ENCODE measurements around the gene BDKRB2.

BDKRB2 gene

DNA sequence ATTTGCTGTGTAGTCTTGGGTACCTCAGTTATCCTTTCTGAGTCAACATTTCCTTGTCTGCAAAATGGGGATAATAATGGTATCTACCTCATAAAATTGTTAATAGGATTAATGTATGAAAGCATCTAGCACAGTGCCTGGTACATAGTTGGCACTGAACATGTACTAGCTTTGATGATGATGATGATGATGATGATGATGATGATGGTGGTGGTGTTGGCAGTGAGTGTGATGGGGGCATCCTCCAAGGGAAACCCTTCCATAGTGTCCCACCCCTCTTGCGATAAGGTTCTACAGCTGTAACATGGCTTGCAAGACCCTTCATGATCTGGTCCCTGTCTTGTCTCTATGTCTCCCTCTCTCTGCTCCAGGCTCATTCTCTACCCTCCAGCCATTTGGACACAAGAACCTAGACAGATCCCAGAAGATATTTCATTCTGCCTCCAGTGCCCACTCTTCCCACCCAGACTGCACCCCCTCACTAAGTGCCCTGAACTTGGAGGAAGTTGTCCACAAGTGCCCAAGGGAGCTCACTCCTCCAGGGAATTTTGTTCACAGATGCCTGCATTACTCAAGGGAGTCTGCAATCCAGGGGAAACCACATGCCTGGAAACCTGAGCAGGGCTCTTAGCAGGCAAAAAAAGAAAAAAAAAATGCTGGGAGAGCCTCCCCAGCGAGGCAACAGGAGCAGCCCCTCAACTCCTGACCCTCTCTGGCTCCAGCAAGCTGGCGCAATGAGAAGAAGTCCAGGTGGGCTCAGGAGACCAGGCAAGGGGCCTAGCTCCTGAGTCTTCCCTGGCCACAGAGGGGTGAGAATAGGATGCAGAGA, 41.3 kb downstream of the BDKRB2 start:
- DNase-seq (ENCODE audit: low spot score): no peak

DNA sequence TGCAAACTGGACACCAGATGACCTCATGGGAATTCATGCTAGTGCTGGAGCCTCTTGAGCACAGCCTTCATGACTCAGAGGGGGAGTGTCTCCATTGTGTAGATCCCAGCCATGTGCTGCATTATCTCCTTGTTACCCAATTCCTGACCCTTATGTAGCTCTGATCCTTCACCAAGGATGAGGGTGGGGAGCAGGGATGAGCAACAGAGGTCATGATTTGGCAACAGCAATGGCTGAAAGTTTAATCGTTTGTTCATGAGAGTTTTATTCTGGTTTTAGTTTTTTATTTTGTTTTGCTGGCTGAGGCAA, 41.9 kb downstream of the BDKRB2 start:
- no peak for DNase-seq (ENCODE audit: low spot score)
- TF ChIP-seq, protein P1, sequence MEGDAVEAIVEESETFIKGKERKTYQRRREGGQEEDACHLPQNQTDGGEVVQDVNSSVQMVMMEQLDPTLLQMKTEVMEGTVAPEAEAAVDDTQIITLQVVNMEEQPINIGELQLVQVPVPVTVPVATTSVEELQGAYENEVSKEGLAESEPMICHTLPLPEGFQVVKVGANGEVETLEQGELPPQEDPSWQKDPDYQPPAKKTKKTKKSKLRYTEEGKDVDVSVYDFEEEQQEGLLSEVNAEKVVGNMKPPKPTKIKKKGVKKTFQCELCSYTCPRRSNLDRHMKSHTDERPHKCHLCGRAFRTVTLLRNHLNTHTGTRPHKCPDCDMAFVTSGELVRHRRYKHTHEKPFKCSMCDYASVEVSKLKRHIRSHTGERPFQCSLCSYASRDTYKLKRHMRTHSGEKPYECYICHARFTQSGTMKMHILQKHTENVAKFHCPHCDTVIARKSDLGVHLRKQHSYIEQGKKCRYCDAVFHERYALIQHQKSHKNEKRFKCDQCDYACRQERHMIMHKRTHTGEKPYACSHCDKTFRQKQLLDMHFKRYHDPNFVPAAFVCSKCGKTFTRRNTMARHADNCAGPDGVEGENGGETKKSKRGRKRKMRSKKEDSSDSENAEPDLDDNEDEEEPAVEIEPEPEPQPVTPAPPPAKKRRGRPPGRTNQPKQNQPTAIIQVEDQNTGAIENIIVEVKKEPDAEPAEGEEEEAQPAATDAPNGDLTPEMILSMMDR (IDR thresholded peaks at IDR 0.05; ENCODE audit: extremely low read depth, missing control alignments): no peak

More for the DNA sequence above, 41.3 kb downstream of the BDKRB2 start:
- TF ChIP-seq, protein P1 (IDR thresholded peaks at IDR 0.05; ENCODE audit: extremely low read depth, missing control alignments): no peak

DNA sequence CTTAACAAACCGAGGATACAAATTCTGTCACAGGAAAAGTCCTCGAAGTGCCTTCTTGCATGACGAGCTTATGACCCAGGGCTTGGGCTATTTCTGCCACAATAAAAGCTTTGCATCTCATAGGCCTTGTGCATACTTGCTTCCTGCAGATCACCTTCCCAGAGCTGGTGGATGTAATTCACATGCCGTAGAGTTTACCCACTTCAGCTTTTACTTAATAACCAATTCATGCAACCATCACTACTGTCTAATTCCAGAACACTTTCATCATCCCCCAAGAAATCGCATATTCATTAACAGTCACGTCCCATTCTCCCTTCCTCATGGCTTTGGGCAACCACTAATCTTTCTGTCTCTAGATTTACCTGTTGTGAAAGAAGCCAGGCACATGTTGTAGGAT, 42.4 kb downstream of the BDKRB2 start:
- DNase-seq (ENCODE audit: low spot score): no peak
- TF ChIP-seq, protein P1 (IDR thresholded peaks at IDR 0.05; ENCODE audit: extremely low read depth, missing control alignments): no peak

DNA sequence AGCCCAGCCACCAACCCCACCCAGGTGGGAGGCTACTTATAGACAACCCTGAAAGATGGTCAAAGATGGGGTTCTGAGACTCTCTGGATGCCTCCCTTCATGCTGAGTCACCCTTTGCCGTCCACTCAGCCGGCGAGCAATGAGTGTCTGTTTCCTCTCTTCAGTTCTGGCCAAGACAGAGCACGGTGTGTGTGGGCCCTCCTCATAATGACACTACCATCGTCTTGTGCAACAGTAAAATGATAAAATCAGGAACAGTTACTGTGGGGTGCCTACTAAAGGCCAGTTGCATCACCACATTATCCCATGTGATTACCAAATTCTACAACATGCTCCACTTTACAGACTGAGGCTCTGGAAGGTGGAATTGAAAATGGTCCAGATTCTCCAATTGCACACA, 44.4 kb downstream of the BDKRB2 start:
- DNase-seq (ENCODE audit: low spot score): no peak
- TF ChIP-seq, protein P1 (IDR thresholded peaks at IDR 0.05; ENCODE audit: extremely low read depth, missing control alignments): no peak

DNA sequence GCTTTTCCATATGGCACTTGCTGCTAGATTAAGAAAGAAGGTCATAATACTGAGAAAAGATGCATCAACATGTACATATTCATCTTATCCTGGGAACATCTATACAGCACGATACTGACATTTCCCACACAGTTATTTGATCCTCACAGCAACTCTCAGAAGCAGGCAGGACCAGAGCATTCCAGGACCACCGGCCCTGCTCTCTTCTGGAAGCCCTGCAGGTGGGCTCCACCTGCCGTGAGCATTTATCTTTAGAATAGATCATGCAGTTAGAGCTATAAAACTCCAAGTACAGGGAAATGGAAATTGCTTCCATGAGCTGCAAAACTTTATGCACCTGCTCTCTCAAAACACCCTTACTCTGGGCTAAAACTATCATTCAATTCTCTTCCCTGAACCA, 45.8 kb downstream of the BDKRB2 start:
- DNase-seq (ENCODE audit: low spot score): no peak
- TF ChIP-seq, protein P1 (IDR thresholded peaks at IDR 0.05; ENCODE audit: extremely low read depth, missing control alignments): no peak

DNA sequence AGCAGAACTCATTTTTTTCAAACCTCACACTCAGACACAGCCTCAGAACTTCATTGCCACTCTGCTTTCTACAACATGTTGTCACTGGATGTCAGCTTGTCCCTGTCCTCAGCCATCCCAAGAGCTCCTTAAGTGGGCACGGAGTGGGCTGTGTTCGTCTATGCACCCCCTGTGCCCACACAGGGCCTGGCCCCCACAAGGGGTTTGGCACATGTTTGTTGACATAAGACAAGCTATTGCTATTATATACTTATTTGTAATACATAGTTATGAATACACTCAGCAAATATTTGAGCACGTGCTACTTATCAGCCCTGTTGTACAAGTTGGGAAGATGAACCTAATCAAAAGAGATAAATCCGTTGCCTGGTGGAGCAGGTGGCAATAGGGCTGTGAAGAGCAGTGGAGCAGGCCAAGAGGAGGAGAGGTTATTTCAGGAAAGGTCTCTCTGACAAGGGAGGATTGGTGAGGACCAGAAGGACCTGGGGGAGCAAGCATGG, 47.1 kb downstream of the BDKRB2 start:
- TF ChIP-seq, protein P1 (IDR thresholded peaks at IDR 0.05; ENCODE audit: extremely low read depth, missing control alignments): no peak
- no peak for DNase-seq (ENCODE audit: low spot score)

DNA sequence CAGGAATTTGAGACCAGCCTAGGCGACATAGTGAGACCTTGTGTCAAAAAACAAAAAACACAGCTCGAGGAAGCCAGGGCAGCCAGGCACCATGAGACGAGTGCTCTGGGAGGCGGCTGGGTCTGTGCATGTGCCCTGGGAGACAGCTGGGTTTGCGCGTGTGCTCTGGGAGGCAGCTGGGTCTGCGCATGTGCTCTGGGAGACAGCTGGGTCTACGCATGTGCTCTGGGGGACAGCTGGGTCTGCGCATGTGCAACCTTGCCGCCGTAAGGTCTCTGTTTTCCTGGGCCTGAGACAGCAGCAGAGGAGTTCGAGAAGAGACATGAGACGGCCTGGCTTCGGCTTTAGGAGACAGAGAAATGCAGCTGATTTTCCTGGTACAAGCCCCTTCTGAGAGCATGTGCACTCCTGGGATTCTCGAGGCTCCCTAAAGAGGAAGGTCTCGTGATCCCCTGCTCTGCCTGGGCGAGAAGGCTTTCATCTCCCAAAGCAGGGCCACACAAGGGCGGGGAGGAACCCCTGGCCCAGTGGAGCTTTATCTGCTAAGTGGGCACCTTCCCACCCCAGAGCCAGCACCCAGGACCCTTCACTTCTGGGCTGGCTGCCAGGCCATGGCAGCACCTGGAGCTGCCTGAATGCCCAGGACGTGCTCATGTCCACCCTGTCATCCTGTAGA, 47.8 kb downstream of the BDKRB2 start:
- TF ChIP-seq, protein P1 (IDR thresholded peaks at IDR 0.05; ENCODE audit: extremely low read depth, missing control alignments): no peak
- DNase-seq (ENCODE audit: low spot score): no peak

Data from GM20000 (cell line).